HepG2 (cell line): ENCODE results near the gene KHK. TPM values are rescaled to one million over a fixed set of nuclear protein-coding genes. Genes with fewer than 3 reads are reported as not detected.
A peak's percentile ranks its signal among the peaks of the same experiment; 100 is the strongest.

ENCODE experiments used
- ARID5B ChIP-seq: IDR thresholded peaks from 2 replicates; pipeline ENCODE4 v1.4.0; 2020; ENCODE audit warnings: mild to moderate bottlenecking, missing genetic modification reagents
- ARNT2 ChIP-seq: sonication (generic); formaldehyde crosslinking; IDR thresholded peaks from 2 replicates; pipeline ENCODE4 v1.8.0; 2022; ENCODE audit warnings: mild to moderate bottlenecking, low read depth, missing genetic modification reagents, moderate library complexity
- CCDC6 ChIP-seq: sonication (generic); formaldehyde crosslinking; IDR thresholded peaks from 2 replicates; pipeline ENCODE4 v1.8.1; 2022; ENCODE audit warnings: mild to moderate bottlenecking, missing genetic modification reagents, moderate library complexity
- CENPX ChIP-seq: sonication (generic); formaldehyde crosslinking; IDR thresholded peaks from 2 replicates; pipeline ENCODE4 v1.9.0; 2021; ENCODE audit warnings: mild to moderate bottlenecking, missing genetic modification reagents, moderate library complexity
- HNF4A ChIP-seq: sonication (generic); formaldehyde crosslinking; IDR thresholded peaks from 2 replicates; pipeline ENCODE4 v1.4.0; 2020; ENCODE audit warnings: missing genetic modification reagents
- KLF13 ChIP-seq: sonication (generic); formaldehyde crosslinking; IDR thresholded peaks from 2 replicates; pipeline ENCODE4 v1.4.0; 2020; ENCODE audit warnings: mild to moderate bottlenecking, missing genetic modification reagents
- KLF9 ChIP-seq: IDR thresholded peaks from 2 replicates; pipeline ENCODE4 v1.6.1; 2016; ENCODE audit warnings: low read depth
- SALL2 ChIP-seq: sonication (generic); formaldehyde crosslinking; IDR thresholded peaks from 2 replicates; pipeline ENCODE4 v1.8.1; 2023; ENCODE audit warnings: mild to moderate bottlenecking, missing genetic modification reagents, inconsistent platforms
- ZBTB43 ChIP-seq: sonication (generic); formaldehyde crosslinking; conservative IDR thresholded peaks from 2 replicates; pipeline ENCODE4 v1.4.0; 2020; ENCODE audit warnings: missing genetic modification reagents
- ZKSCAN8 ChIP-seq: IDR thresholded peaks from 2 replicates; pipeline ENCODE4 v1.6.1; 2016; ENCODE audit warnings: borderline replicate concordance, missing genetic modification reagents, missing compliant biosample characterization
- ZNF10 ChIP-seq: sonication (generic); formaldehyde crosslinking; IDR thresholded peaks from 2 replicates; pipeline ENCODE4 v1.4.0; 2020; ENCODE audit warnings: mild to moderate bottlenecking, low read depth, missing genetic modification reagents, borderline replicate concordance
- ZNF160 ChIP-seq: sonication (generic); formaldehyde crosslinking; IDR thresholded peaks from 2 replicates; pipeline ENCODE4 v1.8.0; 2022; ENCODE audit warnings: mild to moderate bottlenecking, inconsistent platforms, missing genetic modification reagents
- ZNF3 ChIP-seq: IDR thresholded peaks from 2 replicates; pipeline ENCODE4 v1.7.0; 2017; ENCODE audit warnings: inconsistent platforms
- ZNF337 ChIP-seq: sonication (generic); formaldehyde crosslinking; IDR thresholded peaks from 2 replicates; pipeline ENCODE4 v1.5.1; 2020; ENCODE audit warnings: missing genetic modification reagents, low read depth, mild to moderate bottlenecking, borderline replicate concordance
- ZNF350 ChIP-seq: sonication (generic); formaldehyde crosslinking; IDR thresholded peaks from 2 replicates; pipeline ENCODE4 v1.4.0; 2020; ENCODE audit warnings: mild to moderate bottlenecking, low read depth, missing genetic modification reagents, borderline replicate concordance
- ZNF432 ChIP-seq: sonication (generic); formaldehyde crosslinking; IDR thresholded peaks from 2 replicates; pipeline ENCODE4 v1.5.0; 2020; ENCODE audit warnings: missing genetic modification reagents, mild to moderate bottlenecking, borderline replicate concordance
- ZNF564 ChIP-seq: sonication (generic); formaldehyde crosslinking; IDR thresholded peaks from 2 replicates; pipeline ENCODE4 v1.8.1; 2023; ENCODE audit warnings: mild to moderate bottlenecking, missing genetic modification reagents
- ZNF567 ChIP-seq: sonication (generic); formaldehyde crosslinking; IDR thresholded peaks from 2 replicates; pipeline ENCODE4 v1.8.1; 2023; ENCODE audit warnings: mild to moderate bottlenecking, missing genetic modification reagents, borderline replicate concordance
- ZNF770 ChIP-seq: sonication (generic); formaldehyde crosslinking; IDR thresholded peaks from 2 replicates; pipeline ENCODE4 v1.5.0; 2020; ENCODE audit warnings: mild to moderate bottlenecking, missing genetic modification reagents
- ZSCAN25 ChIP-seq: sonication (generic); formaldehyde crosslinking; IDR thresholded peaks from 2 replicates; pipeline ENCODE4 v1.8.0; 2022; ENCODE audit warnings: mild to moderate bottlenecking, missing genetic modification reagents
- polyA plus RNA-seq, 8 experiments: library from polyadenylated mRNA; depleted of rRNA in 3 of 8; stranded (reverse) in 7 of 8; unstranded in 1 of 8; fragments of >200 nt; fragmentation: Illumina TruSeq in 4 of 8; extraction: Trizol in 4 of 8; gene quantifications; 2 replicates each; pipeline versions ENCODE4 v1.2.1 to v1.2.3, GENCODE V29; 2011 to 2016; ENCODE audit warnings: low read depth in 4 of 8, missing spikeins in 1 of 8, mixed read lengths in 1 of 8; ENCODE audit not compliant: insufficient read depth in 1 of 8
- total RNA-seq, 5 experiments: library from RNA; depleted of rRNA; stranded (reverse); fragments of >200 nt; fragmentation: Illumina TruSeq; extraction: Trizol; gene quantifications; 2 replicates each; pipeline ENCODE4 v1.2.3, GENCODE V29; 2016; ENCODE audit warnings: low read depth in 1 of 5
- TF ChIP-seq, protein P1 (sequence below): sonication (generic); formaldehyde crosslinking; IDR thresholded peaks from 2 replicates; pipeline ENCODE4 v1.8.1; 2023; ENCODE audit warnings: missing genetic modification reagents, mild to moderate bottlenecking, borderline replicate concordance

The KHK gene
- total and polyA plus RNA-seq, 2 of the 13 experiments (the other 11 are each of a cell fraction or from before 2014, with no cell fraction given), result 40.9 to 99.2 TPM

DNA sequence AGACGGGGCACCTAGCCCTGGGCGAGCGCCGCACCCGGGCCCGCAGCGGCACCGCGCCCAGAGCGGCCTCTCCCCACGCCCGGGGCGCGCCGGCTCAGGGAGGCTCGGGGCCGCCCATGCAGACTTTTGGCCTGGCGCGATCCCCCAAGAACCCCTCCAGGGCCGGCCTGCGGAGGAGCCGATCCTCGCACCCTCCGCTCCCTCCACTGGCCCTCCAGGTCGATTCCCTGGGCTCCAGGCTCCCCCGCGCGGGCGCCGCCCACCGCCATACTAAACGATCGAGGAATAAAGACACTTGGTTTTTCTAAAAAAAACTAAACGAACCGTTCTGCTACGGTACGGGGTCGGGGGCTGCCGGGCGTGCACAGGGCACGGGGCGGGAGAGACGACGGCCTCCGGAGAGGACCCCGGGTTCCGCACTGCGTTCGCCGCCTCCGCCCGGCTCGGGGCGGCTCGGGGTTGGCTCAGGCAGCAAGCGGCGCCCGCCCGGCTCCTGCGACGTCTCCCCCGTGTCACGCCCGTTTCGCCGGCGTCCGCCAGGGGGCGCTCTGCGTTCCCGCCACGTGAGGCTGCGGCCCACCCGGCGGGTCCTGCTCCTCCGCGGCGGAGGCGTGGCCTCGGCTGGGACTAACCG, 365 bp upstream of the KHK start (continued):
- TF ChIP-seq ZNF160 (CRISPR knock-in tag) (peak; percentile 8; the same call in 1 of the 2 replicates), SALL2 (CRISPR knock-in tag) (peak; percentile 73; the same call in 1 of the 2 replicates), CENPX (CRISPR knock-in tag) (no peak), ZNF770 (CRISPR knock-in tag) (no peak; the same call in 1 of the 2 replicates), ZNF432 (CRISPR knock-in tag) (no peak), ZNF3 (no peak), HNF4A (CRISPR knock-in tag) (0 out of 2 replicates have a peak, but pooled peaks have one; percentile 8), ZKSCAN8 (CRISPR knock-in tag) (peak; percentile 81; the same call in 1 of the 2 replicates), ARNT2 (CRISPR knock-in tag) (peak; percentile 98), CCDC6 (CRISPR knock-in tag) (peak; percentile 89; the same call in 1 of the 2 replicates), KLF9 (CRISPR knock-in tag) (peak; percentile 71; the same call in 1 of the 2 replicates), ZBTB43 (peak; percentile 88; the same call in 1 of the 2 replicates), ZNF567 (no peak; the same call in 1 of the 2 replicates), ZSCAN25 (CRISPR knock-in tag) (no peak), ZNF350 (CRISPR knock-in tag) (no peak), KLF13 (CRISPR knock-in tag) (no peak), ARID5B (CRISPR knock-in tag) (peak; percentile 62), ZNF337 (no peak), ZNF564 (CRISPR knock-in tag) (no peak), ZNF10 (CRISPR knock-in tag) (no peak)
- TF ChIP-seq, protein P1, sequence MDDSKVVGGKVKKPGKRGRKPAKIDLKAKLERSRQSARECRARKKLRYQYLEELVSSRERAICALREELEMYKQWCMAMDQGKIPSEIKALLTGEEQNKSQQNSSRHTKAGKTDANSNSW (CRISPR knock-in tag), result no peak; the same call in 1 of the 2 replicates
